Measurements from ENCODE around the gene NELL1.

NELL1 gene

GRCh38 chr11:21561581-21561980, 892.2 kb downstream of the NELL1 start:
- H3K4me3 ChIP-seq: no peak overlapping the region
- DNase-seq (ENCODE audit: low spot score): no peak
- H3K27ac ChIP-seq: no peak overlapping the region
- TF ChIP-seq, protein P1, sequence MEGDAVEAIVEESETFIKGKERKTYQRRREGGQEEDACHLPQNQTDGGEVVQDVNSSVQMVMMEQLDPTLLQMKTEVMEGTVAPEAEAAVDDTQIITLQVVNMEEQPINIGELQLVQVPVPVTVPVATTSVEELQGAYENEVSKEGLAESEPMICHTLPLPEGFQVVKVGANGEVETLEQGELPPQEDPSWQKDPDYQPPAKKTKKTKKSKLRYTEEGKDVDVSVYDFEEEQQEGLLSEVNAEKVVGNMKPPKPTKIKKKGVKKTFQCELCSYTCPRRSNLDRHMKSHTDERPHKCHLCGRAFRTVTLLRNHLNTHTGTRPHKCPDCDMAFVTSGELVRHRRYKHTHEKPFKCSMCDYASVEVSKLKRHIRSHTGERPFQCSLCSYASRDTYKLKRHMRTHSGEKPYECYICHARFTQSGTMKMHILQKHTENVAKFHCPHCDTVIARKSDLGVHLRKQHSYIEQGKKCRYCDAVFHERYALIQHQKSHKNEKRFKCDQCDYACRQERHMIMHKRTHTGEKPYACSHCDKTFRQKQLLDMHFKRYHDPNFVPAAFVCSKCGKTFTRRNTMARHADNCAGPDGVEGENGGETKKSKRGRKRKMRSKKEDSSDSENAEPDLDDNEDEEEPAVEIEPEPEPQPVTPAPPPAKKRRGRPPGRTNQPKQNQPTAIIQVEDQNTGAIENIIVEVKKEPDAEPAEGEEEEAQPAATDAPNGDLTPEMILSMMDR (IDR thresholded peaks at IDR 0.05): no peak

- TF ChIP-seq, protein P1 (IDR thresholded peaks at IDR 0.05): no peak
- no peak overlapping the region for H3K27ac ChIP-seq
- DNase-seq (ENCODE audit: low spot score): no peak
- H3K4me3 ChIP-seq: no peak overlapping the region
Observed at GRCh38 chr11:21564095-21564494, 894.7 kb downstream of the NELL1 start.

DNA sequence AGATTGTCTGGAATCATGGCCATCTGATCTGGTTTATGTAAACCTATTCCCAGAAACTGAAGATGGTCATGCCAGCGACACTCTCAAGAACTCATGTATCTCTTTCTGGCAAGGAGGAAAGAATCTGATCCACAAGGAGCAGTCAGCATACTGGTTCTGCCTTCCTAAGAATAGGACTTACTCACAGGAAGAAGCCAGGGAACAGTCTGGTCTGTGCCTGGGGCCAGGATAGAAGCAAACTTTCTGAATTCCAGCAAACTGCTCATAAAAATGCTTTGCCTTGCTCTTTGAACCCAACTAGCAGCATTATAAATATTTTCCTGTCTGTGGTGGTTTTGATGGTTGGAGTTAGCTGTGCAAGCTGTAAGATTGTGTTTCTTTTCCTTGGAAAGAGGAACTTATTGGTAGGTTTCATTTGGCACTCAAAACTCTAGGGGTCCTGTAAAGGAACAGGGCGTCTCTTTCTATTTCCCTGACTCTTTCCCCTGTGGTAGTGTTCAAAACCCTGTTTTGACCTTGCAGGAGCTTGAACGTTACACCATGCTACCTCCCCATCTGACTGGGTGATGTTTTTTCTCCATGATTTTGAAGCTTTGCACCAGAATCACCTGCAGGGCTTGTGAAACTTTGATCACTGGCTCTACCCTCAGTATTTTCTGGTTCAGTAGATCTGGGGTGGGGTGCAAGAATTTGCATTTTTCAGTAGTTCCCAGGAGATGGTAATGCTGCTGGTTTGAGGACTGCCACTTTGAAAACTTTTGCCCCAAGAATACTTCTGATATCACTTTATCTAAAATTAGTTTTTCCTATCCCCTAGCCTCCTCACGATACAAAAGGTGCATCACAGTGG, 895.7 kb downstream of the NELL1 start:
- DNase-seq (ENCODE audit: low spot score): no peak
- no peak overlapping the region for H3K27ac ChIP-seq
- no peak overlapping the region for H3K4me3 ChIP-seq
- TF ChIP-seq, protein P1 (IDR thresholded peaks at IDR 0.05): no peak

DNA sequence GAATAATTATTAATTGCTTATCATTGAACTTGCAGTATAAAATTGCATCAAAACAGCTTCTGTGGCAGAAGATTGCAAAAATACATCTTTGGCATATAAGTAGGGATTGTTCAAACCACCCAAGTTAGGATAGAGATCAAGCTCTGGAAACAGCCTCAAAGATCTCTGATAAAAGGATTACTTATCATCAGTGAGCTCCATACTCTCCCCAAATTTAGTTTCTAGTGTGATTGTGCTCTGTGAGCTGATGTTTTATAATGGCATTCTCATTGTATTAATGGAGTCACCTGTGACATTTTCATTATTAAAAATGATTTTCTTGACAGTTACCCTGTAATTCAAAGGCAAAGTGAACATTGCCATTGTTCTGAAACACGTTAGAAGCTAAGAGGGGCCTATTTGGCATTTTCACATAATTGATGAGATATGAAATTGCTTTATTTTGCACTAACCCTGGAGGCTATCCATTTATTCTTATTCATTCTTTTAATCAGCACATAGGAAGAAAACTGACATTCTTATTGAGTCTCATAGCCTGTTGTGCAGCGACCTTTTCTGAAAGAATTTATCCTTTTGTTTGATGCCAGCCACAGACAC, 897.2 kb downstream of the NELL1 start:
- Histone ChIP-seq H3K27ac (no peak overlapping the region), H3K4me3 (no peak overlapping the region)
- TF ChIP-seq, protein P1 (IDR thresholded peaks at IDR 0.05): no peak
- no peak for DNase-seq (ENCODE audit: low spot score)

DNA sequence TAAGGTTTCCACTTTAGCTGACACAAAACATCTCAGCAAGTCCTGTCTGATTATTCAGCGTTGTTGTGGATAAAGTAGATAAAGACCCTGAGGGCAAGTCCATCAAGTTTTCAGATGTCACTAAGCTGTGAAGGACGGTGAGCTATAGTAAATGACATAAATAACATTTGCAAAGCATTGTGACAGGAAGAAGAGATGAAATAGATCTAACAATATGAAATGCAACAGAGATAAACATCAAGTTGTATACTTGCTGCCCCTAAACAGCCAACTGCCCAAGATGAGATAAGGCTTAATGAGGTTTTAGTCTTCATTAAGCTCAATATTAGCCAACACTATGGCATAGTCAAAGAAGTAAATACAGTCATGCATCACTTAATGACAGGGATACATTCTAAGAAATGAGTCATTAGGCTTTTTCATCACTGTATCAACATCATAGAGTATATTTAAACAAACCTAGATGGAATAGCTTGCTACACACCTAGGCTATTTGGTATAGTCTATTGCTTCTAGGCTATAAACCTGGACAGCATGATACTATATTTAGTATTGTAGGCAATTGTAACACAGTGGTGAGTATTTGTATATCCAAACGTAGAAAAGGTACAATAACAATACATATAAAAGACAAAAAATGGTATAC, 898.4 kb downstream of the NELL1 start:
- no peak for DNase-seq (ENCODE audit: low spot score)
- TF ChIP-seq, protein P1 (IDR thresholded peaks at IDR 0.05): no peak
- Histone ChIP-seq H3K27ac (no peak overlapping the region), H3K4me3 (no peak overlapping the region)

GRCh38 chr11:21572210-21572609, 902.8 kb downstream of the NELL1 start:
- no peak overlapping the region for H3K4me3 ChIP-seq
- no peak overlapping the region for H3K27ac ChIP-seq
- no peak for DNase-seq (ENCODE audit: low spot score)
- TF ChIP-seq, protein P1 (IDR thresholded peaks at IDR 0.05): no peak

All from coronary artery (tissue), 2 donors.